ENCODE results near the gene TMEFF2.
A peak's percentile ranks its signal among the peaks of the same experiment; 100 is the strongest.

The TMEFF2 gene

GRCh38 chr2:192203876-192204275, 9.1 kb upstream of the TMEFF2 start:
- no peak overlapping the region for H3K9ac ChIP-seq (ENCODE audit: low read depth, low read length)
- H3K9me3 ChIP-seq (ENCODE audit: control insufficient read depth, insufficient read depth, low read length) = no peaks in the 10 kb centered on the region
- no peaks in the 10 kb centered on the region for H3K27me3 ChIP-seq (ENCODE audit: control insufficient read depth, insufficient read depth, low read length)
- H3K4me1 ChIP-seq (ENCODE audit: control insufficient read depth, insufficient read depth, low read length) = no peaks in the 10 kb centered on the region
- no peaks in the 10 kb centered on the region for H3K36me3 ChIP-seq (ENCODE audit: control insufficient read depth, insufficient read depth, low read length)
- H3K4me3 ChIP-seq (ENCODE audit: low read depth, low read length) = no peak overlapping the region

GRCh38 chr2:192202373-192202772, 7.6 kb upstream of the TMEFF2 start:
- Histone ChIP-seq H3K4me1 (ENCODE audit: control insufficient read depth, insufficient read depth, low read length) (no peaks in the 10 kb centered on the region), H3K27me3 (ENCODE audit: control insufficient read depth, insufficient read depth, low read length) (peaks cover 12% of the 10 kb centered on the region), H3K36me3 (ENCODE audit: control insufficient read depth, insufficient read depth, low read length) (no peaks in the 10 kb centered on the region), H3K4me3 (ENCODE audit: low read depth, low read length) (no peak overlapping the region), H3K9ac (ENCODE audit: low read depth, low read length) (no peak overlapping the region), H3K9me3 (ENCODE audit: control insufficient read depth, insufficient read depth, low read length) (no peaks in the 10 kb centered on the region)

GRCh38 chr2:192201116-192201515, 6.4 kb upstream of the TMEFF2 start:
- no peaks in the 10 kb centered on the region for H3K36me3 ChIP-seq (ENCODE audit: control insufficient read depth, insufficient read depth, low read length)
- no peak overlapping the region for H3K4me3 ChIP-seq (ENCODE audit: low read depth, low read length)
- no peaks in the 10 kb centered on the region for H3K9me3 ChIP-seq (ENCODE audit: control insufficient read depth, insufficient read depth, low read length)
- peaks cover 2% of the 10 kb centered on the region for H3K4me1 ChIP-seq (ENCODE audit: control insufficient read depth, insufficient read depth, low read length)
- no peak overlapping the region for H3K9ac ChIP-seq (ENCODE audit: low read depth, low read length)
- peaks cover 25% of the 10 kb centered on the region for H3K27me3 ChIP-seq (ENCODE audit: control insufficient read depth, insufficient read depth, low read length)

GRCh38 chr2:192197357-192197756, 2.6 kb upstream of the TMEFF2 start:
- Histone ChIP-seq H3K9me3 (ENCODE audit: control insufficient read depth, insufficient read depth, low read length) (no peaks in the 10 kb centered on the region), H3K27me3 (ENCODE audit: control insufficient read depth, insufficient read depth, low read length) (peaks cover 52% of the 10 kb centered on the region)

GRCh38 chr2:192196421-192197194, 1.9 kb upstream of the TMEFF2 start:
- Histone ChIP-seq H3K36me3 (ENCODE audit: control insufficient read depth, insufficient read depth, low read length) (no peaks in the 10 kb centered on the region), H3K4me1 (ENCODE audit: control insufficient read depth, insufficient read depth, low read length) (peaks cover 2% of the 10 kb centered on the region), H3K4me3 (ENCODE audit: low read depth, low read length) (peak overlapping the region; percentile 81), H3K9me3 (ENCODE audit: control insufficient read depth, insufficient read depth, low read length) (no peaks in the 10 kb centered on the region), H3K27me3 (ENCODE audit: control insufficient read depth, insufficient read depth, low read length) (peaks cover 59% of the 10 kb centered on the region), H3K9ac (ENCODE audit: low read depth, low read length) (no peak overlapping the region)

More at GRCh38 chr2:192197357-192197756, 2.6 kb upstream of the TMEFF2 start:
- Histone ChIP-seq H3K4me1 (ENCODE audit: control insufficient read depth, insufficient read depth, low read length) (peaks cover 2% of the 10 kb centered on the region), H3K4me3 (ENCODE audit: low read depth, low read length) (no peak overlapping the region), H3K36me3 (ENCODE audit: control insufficient read depth, insufficient read depth, low read length) (no peaks in the 10 kb centered on the region), H3K9ac (ENCODE audit: low read depth, low read length) (no peak overlapping the region)

GRCh38 chr2:192195548-192196418, 1.1 kb upstream of the TMEFF2 start:
- peaks cover 2% of the 10 kb centered on the region for H3K4me1 ChIP-seq (ENCODE audit: control insufficient read depth, insufficient read depth, low read length)
- H3K4me3 ChIP-seq (ENCODE audit: low read depth, low read length) = peak overlapping the region; percentile 81
- H3K27me3 ChIP-seq (ENCODE audit: control insufficient read depth, insufficient read depth, low read length) = peaks cover 67% of the 10 kb centered on the region
- no peaks in the 10 kb centered on the region for H3K36me3 ChIP-seq (ENCODE audit: control insufficient read depth, insufficient read depth, low read length)
- H3K9ac ChIP-seq (ENCODE audit: low read depth, low read length) = no peak overlapping the region
- H3K9me3 ChIP-seq (ENCODE audit: control insufficient read depth, insufficient read depth, low read length) = no peaks in the 10 kb centered on the region

- peaks cover 2% of the 10 kb centered on the region for H3K4me1 ChIP-seq (ENCODE audit: control insufficient read depth, insufficient read depth, low read length)
- no peak overlapping the region for H3K9ac ChIP-seq (ENCODE audit: low read depth, low read length)
- peak overlapping the region; percentile 81 for H3K4me3 ChIP-seq (ENCODE audit: low read depth, low read length)
- H3K9me3 ChIP-seq (ENCODE audit: control insufficient read depth, insufficient read depth, low read length) = no peaks in the 10 kb centered on the region
- no peaks in the 10 kb centered on the region for H3K36me3 ChIP-seq (ENCODE audit: control insufficient read depth, insufficient read depth, low read length)
- peaks cover 68% of the 10 kb centered on the region for H3K27me3 ChIP-seq (ENCODE audit: control insufficient read depth, insufficient read depth, low read length)
These were observed 368 bp downstream of the TMEFF2 start for GRCh38 chr2:192194265-192194865.

- H3K4me1 ChIP-seq (ENCODE audit: control insufficient read depth, insufficient read depth, low read length) = no peaks in the 10 kb centered on the region
These were observed 4.3 kb downstream of the TMEFF2 start for GRCh38 chr2:192190474-192190873.

GRCh38 chr2:192186806-192187205, 7.9 kb downstream of the TMEFF2 start:
- Histone ChIP-seq H3K4me1 (ENCODE audit: control insufficient read depth, insufficient read depth, low read length) (no peaks in the 10 kb centered on the region), H3K27me3 (ENCODE audit: control insufficient read depth, insufficient read depth, low read length) (peaks cover 10% of the 10 kb centered on the region), H3K4me3 (ENCODE audit: low read depth, low read length) (no peak overlapping the region)

More at GRCh38 chr2:192190474-192190873, 4.3 kb downstream of the TMEFF2 start:
- Histone ChIP-seq H3K36me3 (ENCODE audit: control insufficient read depth, insufficient read depth, low read length) (no peaks in the 10 kb centered on the region), H3K27me3 (ENCODE audit: control insufficient read depth, insufficient read depth, low read length) (peaks cover 36% of the 10 kb centered on the region), H3K9ac (ENCODE audit: low read depth, low read length) (no peak overlapping the region), H3K9me3 (ENCODE audit: control insufficient read depth, insufficient read depth, low read length) (no peaks in the 10 kb centered on the region), H3K4me3 (ENCODE audit: low read depth, low read length) (no peak overlapping the region)

GRCh38 chr2:192184349-192184748, 10.4 kb downstream of the TMEFF2 start:
- Histone ChIP-seq H3K4me1 (ENCODE audit: control insufficient read depth, insufficient read depth, low read length) (no peaks in the 10 kb centered on the region), H3K36me3 (ENCODE audit: control insufficient read depth, insufficient read depth, low read length) (no peaks in the 10 kb centered on the region), H3K27me3 (ENCODE audit: control insufficient read depth, insufficient read depth, low read length) (no peaks in the 10 kb centered on the region), H3K9ac (ENCODE audit: low read depth, low read length) (no peak overlapping the region), H3K4me3 (ENCODE audit: low read depth, low read length) (no peak overlapping the region), H3K9me3 (ENCODE audit: control insufficient read depth, insufficient read depth, low read length) (no peaks in the 10 kb centered on the region)

More at GRCh38 chr2:192186806-192187205, 7.9 kb downstream of the TMEFF2 start:
- no peaks in the 10 kb centered on the region for H3K9me3 ChIP-seq (ENCODE audit: control insufficient read depth, insufficient read depth, low read length)
- H3K9ac ChIP-seq (ENCODE audit: low read depth, low read length) = no peak overlapping the region
- no peaks in the 10 kb centered on the region for H3K36me3 ChIP-seq (ENCODE audit: control insufficient read depth, insufficient read depth, low read length)

- Histone ChIP-seq H3K4me3 (ENCODE audit: low read depth, low read length) (no peak overlapping the region), H3K4me1 (ENCODE audit: control insufficient read depth, insufficient read depth, low read length) (no peaks in the 10 kb centered on the region), H3K36me3 (ENCODE audit: control insufficient read depth, insufficient read depth, low read length) (no peaks in the 10 kb centered on the region), H3K9ac (ENCODE audit: low read depth, low read length) (no peak overlapping the region), H3K27me3 (ENCODE audit: control insufficient read depth, insufficient read depth, low read length) (no peaks in the 10 kb centered on the region), H3K9me3 (ENCODE audit: control insufficient read depth, insufficient read depth, low read length) (no peaks in the 10 kb centered on the region)
These were observed 11.4 kb downstream of the TMEFF2 start for GRCh38 chr2:192183296-192183695.

Data from iPS-15b (cell line).